Skin of body (tissue), 2 donors: ENCODE measurements around the gene TOMT. TPM values are rescaled to one million over a fixed set of nuclear protein-coding genes. Genes with fewer than 3 reads are reported as not detected.

ENCODE experiments used
- DNase-seq: peaks from one replicate; lab custom pipeline; 2025; lab: John Stamatoyannopoulos, UW
- total RNA-seq: library from RNA; depleted of rRNA; stranded (reverse); fragments of >200 nt; gene quantifications from one replicate; pipeline ENCODE4 v1.2.3, GENCODE V29; 2014

The TOMT gene
- total RNA-seq, 1 donor from 2014 or later = not detected

GRCh38 chr11:72085621-72086351 lies 19.9 kb upstream of the TOMT start:
- no peak for DNase-seq

GRCh38 chr11:72088076-72088808 lies 17.5 kb upstream of the TOMT start:
- no peak for DNase-seq

GRCh38 chr11:72091292-72091691 lies 14.4 kb upstream of the TOMT start:
- DNase-seq = peak; percentile 33

GRCh38 chr11:72098741-72099140 lies 7.0 kb upstream of the TOMT start:
- no peak for DNase-seq

GRCh38 chr11:72100009-72100408 lies 5.7 kb upstream of the TOMT start:
- DNase-seq = no peak

GRCh38 chr11:72100462-72100861 lies 5.3 kb upstream of the TOMT start:
- no peak for DNase-seq

GRCh38 chr11:72102162-72102561 lies 3.6 kb upstream of the TOMT start:
- DNase-seq = no peak

- no peak for DNase-seq
These were observed 3.1 kb upstream of the TOMT start for GRCh38 chr11:72102631-72102945.

- DNase-seq = peak; percentile 99
These were observed 2.6 kb upstream of the TOMT start, which contains the start of gene LAMTOR1 for GRCh38 chr11:72102946-72103753. TSS of gene LAMTOR1 (minus strand) at chr11:72103297. CDS start at chr11:72103224, 73 bp downstream.

GRCh38 chr11:72103754-72104167 lies 2.0 kb upstream of the TOMT start:
- DNase-seq = no peak

- DNase-seq = no peak
These were observed 5.8 kb downstream of the TOMT start for GRCh38 chr11:72111300-72112142.

GRCh38 chr11:72112143-72112977 lies 6.6 kb downstream of the TOMT start, which contains the start of gene ANAPC15:
TSS of gene ANAPC15 (minus strand) at chr11:72112695. CDS start at chr11:72111276, 1,419 bp downstream.
- DNase-seq = peak; percentile 100

GRCh38 chr11:72112978-72113808 lies 7.5 kb downstream of the TOMT start:
- no peak for DNase-seq

- DNase-seq = no peak
These were observed 8.8 kb downstream of the TOMT start for GRCh38 chr11:72114570-72114969.

- DNase-seq = no peak
These were observed 10.5 kb downstream of the TOMT start for GRCh38 chr11:72116019-72116755.

GRCh38 chr11:72119198-72119597 lies 13.5 kb downstream of the TOMT start:
- DNase-seq = no peak

GRCh38 chr11:72120930-72121329 lies 15.2 kb downstream of the TOMT start:
- no peak for DNase-seq

GRCh38 chr11:72122607-72123006 lies 16.9 kb downstream of the TOMT start:
- no peak for DNase-seq
